Esophagus (tissue), 2 donors: ENCODE measurements around the gene MYO9B. TPM values are rescaled to one million over a fixed set of nuclear protein-coding genes. Genes with fewer than 3 reads are reported as not detected.

Experiments used
- H3K27ac ChIP-seq, 2 donors: one replicate each; pipeline ENCODE4 v1.5.1; 2013; ENCODE audit warnings: low read depth in 2 of 2, mild to moderate bottlenecking in 2 of 2, inconsistent platforms in 1 of 2, low read length in 1 of 2, moderate library complexity in 1 of 2
- H3K27me3 ChIP-seq, 2 donors: one replicate each; pipeline ENCODE4 v1.6.1; 2013; ENCODE audit warnings: low read length in 2 of 2, control low read depth in 1 of 2, mild to moderate bottlenecking in 1 of 2; ENCODE audit not compliant: insufficient read depth in 2 of 2, control insufficient read depth in 1 of 2
- H3K36me3 ChIP-seq, 2 donors: one replicate each; pipeline ENCODE4 v1.6.1; 2013; ENCODE audit warnings: low read length in 1 of 2; ENCODE audit not compliant: control insufficient read depth in 2 of 2, insufficient read depth in 2 of 2
- H3K4me1 ChIP-seq, 2 donors: one replicate each; pipeline ENCODE4 v1.6.1; 2013; ENCODE audit warnings: low read length in 1 of 2; ENCODE audit not compliant: control insufficient read depth in 2 of 2, insufficient read depth in 2 of 2
- H3K4me3 ChIP-seq, 2 donors: one replicate each; pipeline ENCODE4 v1.5.1; 2013; ENCODE audit warnings: low read length in 2 of 2, mild to moderate bottlenecking in 2 of 2, low read depth in 1 of 2, moderate library complexity in 1 of 2
- H3K9me3 ChIP-seq, 2 donors: one replicate each; pipeline ENCODE4 v1.6.1; 2013; ENCODE audit warnings: mild to moderate bottlenecking in 2 of 2, low read depth in 1 of 2, low read length in 1 of 2, moderate library complexity in 1 of 2; ENCODE audit not compliant: control insufficient read depth in 2 of 2, insufficient read depth in 1 of 2
- WGBS, 2 donors: extraction: QIAGEN DNeasy Blood & Tissue Kit; methylation state at CpG; one replicate each; pipeline ENCODE4 v1.1.7; 2013; 5-methylcytosine and 5-hydroxymethylcytosine counted together
- polyA plus RNA-seq, 2 donors: library from polyadenylated mRNA; stranded (reverse); fragments of 200-250 nt; gene quantifications; one replicate each; pipeline ENCODE4 v1.2.3, GENCODE V29; 2013
- donor health status: healthy with polysubstance abuse.
- donor health status: Bipolar disorder and iron deficiency.

Gene MYO9B
- polyA plus RNA-seq, 2 donors, result 24.2 to 41.2 TPM

- Histone ChIP-seq H3K4me1 (peaks cover 7 to 17% of the 10 kb centered on the region in 2 donors), H3K4me3 (peak overlapping the region; percentile 82 to 94), H3K27ac (peak overlapping the region; percentile 84 to 94), H3K9me3 (no peaks in the 10 kb centered on the region), H3K27me3 (no peaks in the 10 kb centered on the region), H3K36me3 (peaks cover 0 to 7% of the 10 kb centered on the region in 2 donors)
- WGBS, 2 donors, result 5 to 9% methylated on average over 11 of the region's 11 CpGs
Measured at GRCh38 chr19:17074634-17075034, 943 bp upstream of the MYO9B start.

GRCh38 chr19:17075864-17076542 lies 426 bp downstream of the MYO9B start:
- Histone ChIP-seq H3K9me3 (no peaks in the 10 kb centered on the region), H3K4me1 (peaks cover 7 to 17% of the 10 kb centered on the region in 2 donors)
- 0% methylated on average over 43 of the region's 43 CpGs for WGBS, 2 donors

GRCh38 chr19:17076543-17076991 lies 990 bp downstream of the MYO9B start:
- no peaks in the 10 kb centered on the region for H3K36me3 ChIP-seq
- peak overlapping the region; percentile 85 to 96 for H3K27ac ChIP-seq
- H3K4me3 ChIP-seq, result peak overlapping the region; percentile 90 to 94
- 3 to 4% methylated on average over 12 of the region's 12 CpGs for WGBS, 2 donors
- H3K27me3 ChIP-seq, result no peaks in the 10 kb centered on the region
- no peaks in the 10 kb centered on the region for H3K9me3 ChIP-seq
- peaks cover 7 to 17% of the 10 kb centered on the region in 2 donors for H3K4me1 ChIP-seq

More at GRCh38 chr19:17075864-17076542, 426 bp downstream of the MYO9B start:
- Histone ChIP-seq H3K4me3 (peak overlapping the region; percentile 90 to 94), H3K27me3 (no peaks in the 10 kb centered on the region), H3K27ac (peak overlapping the region; percentile 85 to 96), H3K36me3 (peaks cover 0 to 2% of the 10 kb centered on the region in 2 donors)

- Histone ChIP-seq H3K9me3 (no peaks in the 10 kb centered on the region), H3K4me1 (peaks cover 7 to 21% of the 10 kb centered on the region in 2 donors), H3K36me3 (no peaks in the 10 kb centered on the region), H3K27me3 (no peaks in the 10 kb centered on the region), H3K27ac (peak overlapping the region in 1 of 2 donors; percentile 11), H3K4me3 (no peak overlapping the region)
- WGBS, 2 donors, result 80 to 81% methylated on average over 17 of the region's 17 CpGs
Measured at GRCh38 chr19:17077447-17078028, 2.0 kb downstream of the MYO9B start.

- Histone ChIP-seq H3K4me1 (peaks cover 7 to 21% of the 10 kb centered on the region in 2 donors), H3K9me3 (no peaks in the 10 kb centered on the region), H3K36me3 (no peaks in the 10 kb centered on the region), H3K27me3 (no peaks in the 10 kb centered on the region), H3K4me3 (no peak overlapping the region), H3K27ac (peak overlapping the region in 1 of 2 donors; percentile 92)
- WGBS, 2 donors, result 82 to 87% methylated on average over 19 of the region's 19 CpGs
Measured at GRCh38 chr19:17078036-17078919, 2.7 kb downstream of the MYO9B start.

- peak overlapping the region; percentile 92 to 97 for H3K27ac ChIP-seq
- H3K9me3 ChIP-seq, result no peaks in the 10 kb centered on the region
- H3K36me3 ChIP-seq, result no peaks in the 10 kb centered on the region
- H3K4me3 ChIP-seq, result peak overlapping the region; percentile 24 to 43
- no peaks in the 10 kb centered on the region for H3K27me3 ChIP-seq
- H3K4me1 ChIP-seq, result peaks cover 7 to 19% of the 10 kb centered on the region in 2 donors
- 65 to 69% methylated on average over 19 of the region's 19 CpGs for WGBS, 2 donors
Measured at GRCh38 chr19:17078920-17079709, 3.5 kb downstream of the MYO9B start.

- H3K36me3 ChIP-seq, result no peaks in the 10 kb centered on the region
- peak overlapping the region; percentile 92 to 97 for H3K27ac ChIP-seq
- no peaks in the 10 kb centered on the region for H3K27me3 ChIP-seq
- WGBS, 2 donors, result 32 to 41% methylated on average over 28 of the region's 28 CpGs
- H3K4me1 ChIP-seq, result peaks cover 4 to 16% of the 10 kb centered on the region in 2 donors
- no peaks in the 10 kb centered on the region for H3K9me3 ChIP-seq
- peak overlapping the region; percentile 24 to 43 for H3K4me3 ChIP-seq
Measured at GRCh38 chr19:17079710-17080439, 4.3 kb downstream of the MYO9B start.

GRCh38 chr19:17080440-17080801 lies 4.8 kb downstream of the MYO9B start:
- Histone ChIP-seq H3K4me1 (peaks cover 4 to 16% of the 10 kb centered on the region in 2 donors), H3K4me3 (no peak overlapping the region)
- 72 to 90% methylated on average over 4 of the region's 4 CpGs for WGBS, 2 donors

More at GRCh38 chr19:17080440-17080801, 4.8 kb downstream of the MYO9B start:
- peaks cover 0 to 2% of the 10 kb centered on the region in 2 donors for H3K36me3 ChIP-seq
- no peaks in the 10 kb centered on the region for H3K9me3 ChIP-seq
- H3K27me3 ChIP-seq, result no peaks in the 10 kb centered on the region
- peak overlapping the region; percentile 92 to 97 for H3K27ac ChIP-seq
